Measurements from ENCODE around the gene ZBTB48.

DNA sequence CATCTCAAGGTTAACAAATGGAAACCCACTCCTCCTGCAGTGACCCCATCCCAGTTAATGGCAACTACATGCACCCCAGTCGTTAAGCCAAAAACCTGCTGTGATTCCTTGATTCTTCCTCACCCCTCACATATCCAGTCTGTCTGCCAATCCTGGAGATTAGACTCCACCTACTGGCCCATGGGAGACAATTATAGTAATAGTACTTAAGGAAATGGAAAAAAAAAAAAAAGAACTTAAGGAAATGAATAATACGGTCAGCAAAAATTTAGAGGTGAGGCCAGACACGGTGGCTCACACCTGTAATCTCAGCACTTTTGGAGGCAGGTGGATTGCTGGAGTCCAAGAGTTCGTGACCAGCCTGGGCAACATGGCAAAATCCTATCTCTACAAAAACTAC, 32.5 kb upstream of the ZBTB48 start:
- no peak for TF ChIP-seq CTCF (conservative IDR thresholded peaks at IDR 0.05 in 1 of 2, IDR thresholded peaks at IDR 0.05 in 1 of 2; ENCODE audit: low read depth in 1 of 2, low read length in 2 of 2)
- no peak for TF ChIP-seq EZH2 (IDR thresholded peaks at IDR 0.05; ENCODE audit: low read length, missing control alignments)

All from fibroblast of lung (primary cell).